GM12865 (cell line): ENCODE results near the gene KIF26B.
"Not testable (repeated sequence)": the region's sequence is repeated elsewhere in the genome, so short reads cannot be mapped to it uniquely, and the experiment has no call there.

Experiments
- DNase-seq: peaks from one replicate; pipeline ENCODE4 v3.0.0; 2010; ENCODE audit warnings: low read depth
- H3K4me3 ChIP-seq: 2 replicates; pipeline ENCODE4 v1.5.1; 2011; ENCODE audit warnings: mild to moderate bottlenecking, low read depth, low read length, control low read depth
- TF ChIP-seq, protein P1 (sequence below): IDR thresholded peaks from 2 replicates; pipeline ENCODE4 v1.5.1; 2011; ENCODE audit warnings: low read length, control low read depth, low read depth, inconsistent platforms; ENCODE audit not compliant: insufficient read depth; ENCODE audit errors: missing control alignments

The KIF26B gene

DNA sequence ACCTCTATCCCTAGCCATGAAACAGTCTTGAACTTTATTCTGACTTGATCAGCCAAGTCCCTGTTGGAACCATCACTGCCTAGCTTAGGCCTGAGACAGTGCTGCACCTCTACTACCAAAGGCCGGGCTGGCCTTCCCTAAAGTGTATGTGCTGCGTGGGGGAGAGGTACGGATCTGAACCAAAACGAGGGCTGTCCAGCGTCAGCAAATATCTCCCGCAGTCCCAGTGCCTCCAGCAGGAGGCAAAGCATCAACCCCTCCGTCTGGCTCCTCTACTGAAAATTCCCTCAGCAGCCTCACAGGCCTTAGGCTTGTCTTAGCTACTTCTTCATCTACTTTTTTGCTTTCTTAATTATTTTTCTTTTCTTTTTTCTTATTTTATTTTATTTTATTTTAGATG is 33.3 kb upstream of the KIF26B start:
- TF ChIP-seq, protein P1, sequence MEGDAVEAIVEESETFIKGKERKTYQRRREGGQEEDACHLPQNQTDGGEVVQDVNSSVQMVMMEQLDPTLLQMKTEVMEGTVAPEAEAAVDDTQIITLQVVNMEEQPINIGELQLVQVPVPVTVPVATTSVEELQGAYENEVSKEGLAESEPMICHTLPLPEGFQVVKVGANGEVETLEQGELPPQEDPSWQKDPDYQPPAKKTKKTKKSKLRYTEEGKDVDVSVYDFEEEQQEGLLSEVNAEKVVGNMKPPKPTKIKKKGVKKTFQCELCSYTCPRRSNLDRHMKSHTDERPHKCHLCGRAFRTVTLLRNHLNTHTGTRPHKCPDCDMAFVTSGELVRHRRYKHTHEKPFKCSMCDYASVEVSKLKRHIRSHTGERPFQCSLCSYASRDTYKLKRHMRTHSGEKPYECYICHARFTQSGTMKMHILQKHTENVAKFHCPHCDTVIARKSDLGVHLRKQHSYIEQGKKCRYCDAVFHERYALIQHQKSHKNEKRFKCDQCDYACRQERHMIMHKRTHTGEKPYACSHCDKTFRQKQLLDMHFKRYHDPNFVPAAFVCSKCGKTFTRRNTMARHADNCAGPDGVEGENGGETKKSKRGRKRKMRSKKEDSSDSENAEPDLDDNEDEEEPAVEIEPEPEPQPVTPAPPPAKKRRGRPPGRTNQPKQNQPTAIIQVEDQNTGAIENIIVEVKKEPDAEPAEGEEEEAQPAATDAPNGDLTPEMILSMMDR = no peak
- no peak for DNase-seq
- H3K4me3 ChIP-seq = no peak overlapping the region

DNA sequence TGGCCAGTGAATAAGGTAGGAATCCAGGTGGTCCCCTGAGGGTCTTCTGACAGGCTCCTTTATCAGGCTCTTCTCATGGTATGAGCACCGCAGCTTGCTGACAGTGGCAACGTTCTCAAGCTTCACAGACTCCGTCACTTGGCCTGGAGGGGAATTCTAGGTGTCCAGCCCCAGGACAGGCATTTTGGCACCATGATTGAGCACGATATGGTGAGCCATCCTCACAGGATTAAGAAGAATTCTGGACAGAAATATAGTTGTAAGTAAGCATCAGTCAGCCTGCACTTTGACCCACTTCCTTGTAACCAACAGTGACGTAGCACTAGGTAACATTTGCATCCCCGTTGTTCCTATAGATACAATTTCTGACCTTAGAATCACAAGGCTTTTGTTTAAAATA is 30.5 kb upstream of the KIF26B start:
- H3K4me3 ChIP-seq = no peak overlapping the region
- TF ChIP-seq, protein P1 = no peak
- DNase-seq = no peak

GRCh38 chr1:245124644-245125043 is 30.1 kb upstream of the KIF26B start:
- no peak for DNase-seq
- TF ChIP-seq, protein P1 = no peak
- no peak overlapping the region for H3K4me3 ChIP-seq

GRCh38 chr1:245126530-245126929 is 28.3 kb upstream of the KIF26B start:
- H3K4me3 ChIP-seq = no peak overlapping the region
- TF ChIP-seq, protein P1 = no peak
- no peak for DNase-seq

- H3K4me3 ChIP-seq = no peak overlapping the region
- DNase-seq = no peak
- TF ChIP-seq, protein P1 = no peak
Observed at GRCh38 chr1:245128381-245129101, 26.2 kb upstream of the KIF26B start.

GRCh38 chr1:245129319-245130240 is 25.2 kb upstream of the KIF26B start:
- DNase-seq = no peak
- H3K4me3 ChIP-seq = no peak overlapping the region
- TF ChIP-seq, protein P1 = no peak

GRCh38 chr1:245130281-245131025 is 24.3 kb upstream of the KIF26B start:
- DNase-seq, H3K4me3 ChIP-seq: not testable (repeated sequence)
